Measurements from ENCODE around the gene CNPY1. TPM values are rescaled to one million over a fixed set of nuclear protein-coding genes. Genes with fewer than 3 reads are reported as not detected.

The CNPY1 gene
- total RNA-seq, 1 donor from 2014 or later: not detected

- H3K36me3 Mint-ChIP-seq (ENCODE audit: unreplicated experiment): no peaks in the 10 kb centered on the region
- peaks cover 28% of the 10 kb centered on the region for H3K27me3 Mint-ChIP-seq (ENCODE audit: unreplicated experiment)
- H3K27ac Mint-ChIP-seq (ENCODE audit: unreplicated experiment): no peak overlapping the region
- DNase-seq (ENCODE audit: extremely low spot score, unreplicated experiment): no peak
- no peak overlapping the region for H3K4me3 Mint-ChIP-seq (ENCODE audit: unreplicated experiment)
- no peak for TF ChIP-seq CTCF (IDR thresholded peaks at IDR 0.05)
- H3K9me3 Mint-ChIP-seq (ENCODE audit: unreplicated experiment): no peaks in the 10 kb centered on the region
- no peaks in the 10 kb centered on the region for H3K4me1 Mint-ChIP-seq (ENCODE audit: unreplicated experiment)
Observed at GRCh38 chr7:155586843-155587440, 40.6 kb upstream of the CNPY1 start.

- Mint-ChIP-seq H3K4me3 (ENCODE audit: unreplicated experiment) (no peak overlapping the region), H3K9me3 (ENCODE audit: unreplicated experiment) (no peaks in the 10 kb centered on the region), H3K27ac (ENCODE audit: unreplicated experiment) (no peak overlapping the region), H3K4me1 (ENCODE audit: unreplicated experiment) (no peaks in the 10 kb centered on the region), H3K27me3 (ENCODE audit: unreplicated experiment) (peaks cover 32% of the 10 kb centered on the region), H3K36me3 (ENCODE audit: unreplicated experiment) (no peaks in the 10 kb centered on the region)
- TF ChIP-seq CTCF (IDR thresholded peaks at IDR 0.05): no peak
- no peak for DNase-seq (ENCODE audit: extremely low spot score, unreplicated experiment)
Observed at GRCh38 chr7:155585951-155586350, 39.6 kb upstream of the CNPY1 start.

- H3K4me1 Mint-ChIP-seq (ENCODE audit: unreplicated experiment): no peaks in the 10 kb centered on the region
- H3K4me3 Mint-ChIP-seq (ENCODE audit: unreplicated experiment): no peak overlapping the region
- no peak for DNase-seq (ENCODE audit: extremely low spot score, unreplicated experiment)
- H3K36me3 Mint-ChIP-seq (ENCODE audit: unreplicated experiment): no peaks in the 10 kb centered on the region
- peaks cover 32% of the 10 kb centered on the region for H3K27me3 Mint-ChIP-seq (ENCODE audit: unreplicated experiment)
- H3K9me3 Mint-ChIP-seq (ENCODE audit: unreplicated experiment): no peaks in the 10 kb centered on the region
- H3K27ac Mint-ChIP-seq (ENCODE audit: unreplicated experiment): no peak overlapping the region
- no peak for TF ChIP-seq CTCF (IDR thresholded peaks at IDR 0.05)
Observed at GRCh38 chr7:155585532-155585895, 39.2 kb upstream of the CNPY1 start.

- no peaks in the 10 kb centered on the region for H3K36me3 Mint-ChIP-seq (ENCODE audit: unreplicated experiment)
- DNase-seq (ENCODE audit: extremely low spot score, unreplicated experiment): no peak
- H3K4me3 Mint-ChIP-seq (ENCODE audit: unreplicated experiment): no peak overlapping the region
- H3K27me3 Mint-ChIP-seq (ENCODE audit: unreplicated experiment): peaks cover 37% of the 10 kb centered on the region
- H3K4me1 Mint-ChIP-seq (ENCODE audit: unreplicated experiment): no peaks in the 10 kb centered on the region
- no peak overlapping the region for H3K27ac Mint-ChIP-seq (ENCODE audit: unreplicated experiment)
- no peaks in the 10 kb centered on the region for H3K9me3 Mint-ChIP-seq (ENCODE audit: unreplicated experiment)
- TF ChIP-seq CTCF (IDR thresholded peaks at IDR 0.05): no peak
Observed at GRCh38 chr7:155584763-155585531, 38.6 kb upstream of the CNPY1 start.

- H3K4me1 Mint-ChIP-seq (ENCODE audit: unreplicated experiment): no peaks in the 10 kb centered on the region
- no peak for DNase-seq (ENCODE audit: extremely low spot score, unreplicated experiment)
- H3K36me3 Mint-ChIP-seq (ENCODE audit: unreplicated experiment): no peaks in the 10 kb centered on the region
- peaks cover 39% of the 10 kb centered on the region for H3K27me3 Mint-ChIP-seq (ENCODE audit: unreplicated experiment)
- H3K9me3 Mint-ChIP-seq (ENCODE audit: unreplicated experiment): no peaks in the 10 kb centered on the region
- H3K27ac Mint-ChIP-seq (ENCODE audit: unreplicated experiment): no peak overlapping the region
- H3K4me3 Mint-ChIP-seq (ENCODE audit: unreplicated experiment): no peak overlapping the region
- no peak for TF ChIP-seq CTCF (IDR thresholded peaks at IDR 0.05)
Observed at GRCh38 chr7:155584261-155584660, 37.9 kb upstream of the CNPY1 start.

All from osteocyte (in vitro differentiated cells).